Endodermal cell (in vitro differentiated cells): ENCODE measurements around the gene MAP4K3. TPM values are rescaled to one million over a fixed set of nuclear protein-coding genes. Genes with fewer than 3 reads are reported as not detected.

Experiments used
- DNase-seq: peaks from one replicate; pipeline ENCODE4 v3.0.0-alpha.2; 2017
- H3K27ac ChIP-seq: 2 replicates; pipeline ENCODE4 v1.5.1; 2013; ENCODE audit warnings: mild to moderate bottlenecking, low read depth, low read length, moderate library complexity
- H3K27me3 ChIP-seq: 2 replicates; pipeline ENCODE4 v1.6.1; 2013; ENCODE audit warnings: mild to moderate bottlenecking, low read length, moderate library complexity; ENCODE audit not compliant: insufficient read depth, control insufficient read depth, poor library complexity, severe bottlenecking
- H3K36me3 ChIP-seq: 2 replicates; pipeline ENCODE4 v1.7.0; 2013; ENCODE audit warnings: mild to moderate bottlenecking, low read length, moderate library complexity; ENCODE audit not compliant: control insufficient read depth, insufficient read depth
- H3K4me1 ChIP-seq: one replicate; pipeline ENCODE4 v1.7.0; 2013; ENCODE audit warnings: low read length; ENCODE audit not compliant: control insufficient read depth, insufficient read depth
- H3K4me3 ChIP-seq: 2 replicates; pipeline ENCODE4 v1.5.1; 2013; ENCODE audit warnings: mild to moderate bottlenecking, low read length, moderate library complexity
- H3K9ac ChIP-seq: 2 replicates; pipeline ENCODE4 v1.6.1; 2013; ENCODE audit warnings: mild to moderate bottlenecking, low read length, moderate library complexity; ENCODE audit not compliant: poor library complexity, severe bottlenecking; ENCODE audit errors: extremely low read depth
- H3K9me3 ChIP-seq: 2 replicates; pipeline ENCODE4 v1.6.1; 2013; ENCODE audit warnings: mild to moderate bottlenecking, low read length, moderate library complexity; ENCODE audit not compliant: control insufficient read depth
- H3K27ac Mint-ChIP-seq: 2 replicates; pipeline ENCODE4 v1.8.0; 2020; ENCODE audit warnings: mixed read lengths
- H3K27me3 Mint-ChIP-seq: 2 replicates; pipeline ENCODE4 v1.8.0; 2021; ENCODE audit warnings: mild to moderate bottlenecking, mixed read lengths; ENCODE audit not compliant: insufficient read depth
- H3K36me3 Mint-ChIP-seq: 2 replicates; pipeline ENCODE4 v1.8.0; 2020; ENCODE audit warnings: low read depth, mixed read lengths
- H3K4me1 Mint-ChIP-seq: 2 replicates; pipeline ENCODE4 v1.8.0; 2020; ENCODE audit warnings: mixed read lengths
- H3K4me3 Mint-ChIP-seq: 2 replicates; pipeline ENCODE4 v1.8.0; 2020; ENCODE audit warnings: mild to moderate bottlenecking, moderate library complexity, mixed read lengths
- H3K9me3 Mint-ChIP-seq: 2 replicates; pipeline ENCODE4 v1.8.0; 2020; ENCODE audit warnings: mild to moderate bottlenecking, mixed read lengths
- CTCF ChIP-seq: fragments of 200-600 bp; sonication (generic); conservative IDR thresholded peaks from 2 replicates; pipeline ENCODE4 v1.5.0; 2021; ENCODE audit warnings: antibody characterized with exemption, mild to moderate bottlenecking
- WGBS, 2 experiments: methylation state at CpG; one replicate each; pipeline versions ENCODE4 v1.1.5 to v1.1.7; 2013; ENCODE audit warnings: missing lambda C conversion rate in 2 of 2, mixed read lengths in 1 of 2; ENCODE audit not compliant: insufficient coverage in 1 of 2, insufficient read length in 1 of 2; 5-methylcytosine and 5-hydroxymethylcytosine counted together
- total RNA-seq, 2 donors: library from RNA; stranded (reverse); fragmentation: NEBNext Ultra II Directional in 1 of 2; extraction: Animal tissue kit (Norgen Biotek cat#: 25700) in 1 of 2; gene quantifications; 2 replicates in 1 of 2; 3 replicates in 1 of 2; pipeline ENCODE4 v1.2.1, GENCODE V29; 2021

The MAP4K3 gene
- total RNA-seq, 2 donors from 2014 or later: 39.1 to 45.5 TPM

- DNase-seq: no peak
- Histone ChIP-seq H3K9me3 (no peaks in the 10 kb centered on the region), H3K4me3 (no peak overlapping the region), H3K9ac (no peak overlapping the region), H3K4me1 (peaks cover 3% of the 10 kb centered on the region), H3K36me3 (no peaks in the 10 kb centered on the region), H3K27me3 (no peaks in the 10 kb centered on the region), H3K27ac (no peak overlapping the region)
- Mint-ChIP-seq H3K4me3 (no peak overlapping the region), H3K4me1 (peaks cover 21% of the 10 kb centered on the region), H3K36me3 (no peaks in the 10 kb centered on the region), H3K27ac (no peak overlapping the region), H3K27me3 (no peaks in the 10 kb centered on the region), H3K9me3 (no peaks in the 10 kb centered on the region)
- WGBS, 2 experiments: 33 to 40% methylated on average over 1 to 3 of the region's 3 CpGs
- TF ChIP-seq CTCF: no peak
These were observed 47.8 kb upstream of the MAP4K3 start for GRCh38 chr2:39484620-39485495.

- no peak overlapping the region for H3K4me3 ChIP-seq
- no peaks in the 10 kb centered on the region for H3K27me3 ChIP-seq
- Mint-ChIP-seq H3K36me3 (no peaks in the 10 kb centered on the region), H3K4me3 (no peak overlapping the region), H3K27me3 (no peaks in the 10 kb centered on the region), H3K4me1 (peaks cover 21% of the 10 kb centered on the region), H3K9me3 (no peaks in the 10 kb centered on the region), H3K27ac (peak overlapping the region; percentile 33)
- H3K9ac ChIP-seq: no peak overlapping the region
- no peak overlapping the region for H3K27ac ChIP-seq
- no peaks in the 10 kb centered on the region for H3K9me3 ChIP-seq
- no peaks in the 10 kb centered on the region for H3K36me3 ChIP-seq
- peak; percentile 59 for DNase-seq
- TF ChIP-seq CTCF: no peak
- H3K4me1 ChIP-seq: peaks cover 3% of the 10 kb centered on the region
These were observed 47.1 kb upstream of the MAP4K3 start for GRCh38 chr2:39484206-39484605.

DNA sequence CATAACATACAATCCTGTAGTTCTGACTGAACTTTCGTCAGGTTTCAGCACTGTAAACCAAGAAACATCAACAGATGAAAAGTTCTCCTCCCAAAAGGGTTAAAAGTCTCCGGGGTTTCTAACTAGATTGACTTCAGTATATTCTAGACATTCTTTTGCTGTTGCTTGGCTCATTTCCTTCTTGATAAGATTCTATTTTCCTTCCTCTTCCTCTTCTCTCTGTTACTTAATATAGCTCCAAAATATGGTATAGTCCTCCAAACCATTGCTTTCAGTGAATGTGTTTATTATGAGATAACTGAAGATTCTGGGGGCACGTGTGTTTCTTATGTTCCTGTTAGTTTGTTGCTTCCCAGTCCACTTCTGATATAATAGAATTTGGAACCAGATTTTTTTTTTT lies 46.4 kb upstream of the MAP4K3 start:
- no peaks in the 10 kb centered on the region for H3K36me3 Mint-ChIP-seq
- no peak for TF ChIP-seq CTCF
- Histone ChIP-seq H3K27ac (no peak overlapping the region), H3K9ac (no peak overlapping the region), H3K4me1 (peaks cover 3% of the 10 kb centered on the region), H3K4me3 (no peak overlapping the region), H3K36me3 (no peaks in the 10 kb centered on the region), H3K27me3 (no peaks in the 10 kb centered on the region), H3K9me3 (no peaks in the 10 kb centered on the region)
- 67 to 69% methylated on average over 1 to 3 of the region's 3 CpGs for WGBS, 2 experiments
- no peak for DNase-seq
- no peak overlapping the region for H3K27ac Mint-ChIP-seq
- no peak overlapping the region for H3K4me3 Mint-ChIP-seq
- peaks cover 21% of the 10 kb centered on the region for H3K4me1 Mint-ChIP-seq
- no peaks in the 10 kb centered on the region for H3K9me3 Mint-ChIP-seq
- H3K27me3 Mint-ChIP-seq: no peaks in the 10 kb centered on the region
